C4-2B (cell line): ENCODE measurements around the gene OSBPL6.

ENCODE experiments used
- ZFX ChIP-seq: fragments of 450-650 bp; IDR thresholded peaks from 2 replicates; pipeline ENCODE4 v1.6.1; 2017
- TF ChIP-seq, protein P1 (sequence below): fragments of 450-650 bp; conservative IDR thresholded peaks from 2 replicates; pipeline ENCODE4 v1.5.1; 2017; ENCODE audit warnings: mild to moderate bottlenecking

- TF ChIP-seq, protein P1, sequence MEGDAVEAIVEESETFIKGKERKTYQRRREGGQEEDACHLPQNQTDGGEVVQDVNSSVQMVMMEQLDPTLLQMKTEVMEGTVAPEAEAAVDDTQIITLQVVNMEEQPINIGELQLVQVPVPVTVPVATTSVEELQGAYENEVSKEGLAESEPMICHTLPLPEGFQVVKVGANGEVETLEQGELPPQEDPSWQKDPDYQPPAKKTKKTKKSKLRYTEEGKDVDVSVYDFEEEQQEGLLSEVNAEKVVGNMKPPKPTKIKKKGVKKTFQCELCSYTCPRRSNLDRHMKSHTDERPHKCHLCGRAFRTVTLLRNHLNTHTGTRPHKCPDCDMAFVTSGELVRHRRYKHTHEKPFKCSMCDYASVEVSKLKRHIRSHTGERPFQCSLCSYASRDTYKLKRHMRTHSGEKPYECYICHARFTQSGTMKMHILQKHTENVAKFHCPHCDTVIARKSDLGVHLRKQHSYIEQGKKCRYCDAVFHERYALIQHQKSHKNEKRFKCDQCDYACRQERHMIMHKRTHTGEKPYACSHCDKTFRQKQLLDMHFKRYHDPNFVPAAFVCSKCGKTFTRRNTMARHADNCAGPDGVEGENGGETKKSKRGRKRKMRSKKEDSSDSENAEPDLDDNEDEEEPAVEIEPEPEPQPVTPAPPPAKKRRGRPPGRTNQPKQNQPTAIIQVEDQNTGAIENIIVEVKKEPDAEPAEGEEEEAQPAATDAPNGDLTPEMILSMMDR, result no peak
- no peak for TF ChIP-seq ZFX
Observed at GRCh38 chr2:178287652-178288344, 93.5 kb downstream of the OSBPL6 start.
